ENCODE data around the gene CDC42. TPM values are rescaled to one million over a fixed set of nuclear protein-coding genes. Genes with fewer than 3 reads are reported as not detected.

CDC42 gene
- total RNA-seq, 1 donor from 2014 or later: 216 TPM

DNA sequence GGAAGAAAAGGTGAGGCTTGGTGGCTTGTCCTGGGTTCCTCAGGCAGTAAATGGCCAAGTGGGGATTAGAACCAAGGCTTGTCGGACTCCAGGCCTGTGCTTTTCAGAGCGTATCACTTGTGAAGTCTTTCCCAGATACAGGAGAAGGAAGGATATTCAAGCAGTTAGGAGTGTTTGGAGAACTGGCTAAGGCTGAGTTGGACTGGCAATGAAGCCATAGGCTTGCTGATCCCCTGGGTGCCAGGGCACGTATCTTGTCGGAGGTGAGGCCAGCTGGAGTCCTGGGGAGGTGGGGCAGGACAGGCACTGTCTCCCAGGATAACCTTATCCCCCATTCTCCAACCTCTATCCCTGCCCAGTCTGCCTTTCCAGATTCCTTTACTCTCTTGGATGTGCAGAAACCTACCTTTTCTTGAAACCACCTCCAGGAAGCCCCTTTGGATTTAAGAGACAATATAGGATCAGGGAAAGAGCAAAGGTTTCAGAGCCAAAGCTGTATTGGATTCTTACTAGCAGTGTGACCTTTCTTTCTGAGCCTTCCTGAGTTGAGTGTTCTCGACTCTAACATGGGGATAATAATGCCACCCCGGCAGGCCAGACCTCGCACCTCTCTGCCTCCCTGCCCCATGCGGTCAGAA, 72.2 kb downstream of the CDC42 start:
- Mint-ChIP-seq H3K4me3 (ENCODE audit: unreplicated experiment) (no peak overlapping the region), H3K4me1 (ENCODE audit: unreplicated experiment) (peaks cover 12% of the 10 kb centered on the region), H3K36me3 (ENCODE audit: unreplicated experiment) (peaks cover under 1% of the 10 kb centered on the region), H3K27ac (ENCODE audit: unreplicated experiment) (no peak overlapping the region), H3K27me3 (ENCODE audit: unreplicated experiment) (no peaks in the 10 kb centered on the region), H3K9me3 (ENCODE audit: unreplicated experiment) (no peaks in the 10 kb centered on the region)
- TF ChIP-seq, protein P1, sequence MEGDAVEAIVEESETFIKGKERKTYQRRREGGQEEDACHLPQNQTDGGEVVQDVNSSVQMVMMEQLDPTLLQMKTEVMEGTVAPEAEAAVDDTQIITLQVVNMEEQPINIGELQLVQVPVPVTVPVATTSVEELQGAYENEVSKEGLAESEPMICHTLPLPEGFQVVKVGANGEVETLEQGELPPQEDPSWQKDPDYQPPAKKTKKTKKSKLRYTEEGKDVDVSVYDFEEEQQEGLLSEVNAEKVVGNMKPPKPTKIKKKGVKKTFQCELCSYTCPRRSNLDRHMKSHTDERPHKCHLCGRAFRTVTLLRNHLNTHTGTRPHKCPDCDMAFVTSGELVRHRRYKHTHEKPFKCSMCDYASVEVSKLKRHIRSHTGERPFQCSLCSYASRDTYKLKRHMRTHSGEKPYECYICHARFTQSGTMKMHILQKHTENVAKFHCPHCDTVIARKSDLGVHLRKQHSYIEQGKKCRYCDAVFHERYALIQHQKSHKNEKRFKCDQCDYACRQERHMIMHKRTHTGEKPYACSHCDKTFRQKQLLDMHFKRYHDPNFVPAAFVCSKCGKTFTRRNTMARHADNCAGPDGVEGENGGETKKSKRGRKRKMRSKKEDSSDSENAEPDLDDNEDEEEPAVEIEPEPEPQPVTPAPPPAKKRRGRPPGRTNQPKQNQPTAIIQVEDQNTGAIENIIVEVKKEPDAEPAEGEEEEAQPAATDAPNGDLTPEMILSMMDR (IDR thresholded peaks at IDR 0.05): no peak
- no peak for DNase-seq (ENCODE audit: extremely low spot score, unreplicated experiment)

DNA sequence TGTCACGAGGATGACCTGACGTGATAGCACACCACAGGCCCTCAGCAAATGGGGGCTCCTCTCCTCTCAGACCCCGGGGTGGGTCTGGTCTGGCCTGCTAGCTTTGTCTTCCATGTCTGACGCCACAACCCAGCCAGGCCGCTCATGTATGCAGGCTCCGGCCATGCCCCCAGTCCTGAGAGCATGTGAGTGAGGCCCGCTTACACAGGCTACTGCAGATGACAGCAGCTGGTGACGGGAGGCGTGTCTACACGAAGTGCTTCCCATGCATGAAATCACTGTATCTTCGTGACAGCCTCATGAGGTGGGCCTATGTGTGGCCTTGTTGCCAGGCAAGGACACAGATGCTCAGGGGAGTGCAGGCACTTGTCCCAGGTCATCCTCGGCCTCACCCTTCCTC, 74.0 kb downstream of the CDC42 start:
- Mint-ChIP-seq H3K27me3 (ENCODE audit: unreplicated experiment) (no peaks in the 10 kb centered on the region), H3K9me3 (ENCODE audit: unreplicated experiment) (no peaks in the 10 kb centered on the region), H3K4me3 (ENCODE audit: unreplicated experiment) (no peak overlapping the region), H3K36me3 (ENCODE audit: unreplicated experiment) (no peaks in the 10 kb centered on the region), H3K27ac (ENCODE audit: unreplicated experiment) (no peak overlapping the region), H3K4me1 (ENCODE audit: unreplicated experiment) (peaks cover 10% of the 10 kb centered on the region)
- TF ChIP-seq, protein P1 (IDR thresholded peaks at IDR 0.05): no peak
- DNase-seq (ENCODE audit: extremely low spot score, unreplicated experiment): no peak

DNA sequence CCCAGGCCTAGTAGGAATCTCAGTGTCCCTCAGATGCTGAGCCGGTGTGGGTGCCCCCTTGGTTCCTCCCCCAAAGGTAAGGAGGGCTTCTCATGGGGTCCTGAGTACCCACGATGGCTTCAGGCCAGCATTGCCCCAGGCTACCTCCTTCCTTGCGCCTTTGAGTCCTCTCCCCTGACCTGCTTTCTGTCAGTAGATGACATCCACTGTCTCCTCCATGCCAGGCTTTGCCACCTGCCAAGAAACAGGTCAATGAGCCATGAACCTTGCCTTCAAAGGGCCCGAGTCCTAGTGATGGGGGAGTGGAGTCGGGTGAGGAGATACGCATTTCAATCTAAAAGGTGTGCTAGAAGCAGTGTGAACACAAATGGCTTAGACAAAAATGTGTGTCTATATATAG, 74.7 kb downstream of the CDC42 start:
- H3K4me3 Mint-ChIP-seq (ENCODE audit: unreplicated experiment): no peak overlapping the region
- H3K9me3 Mint-ChIP-seq (ENCODE audit: unreplicated experiment): no peaks in the 10 kb centered on the region
- no peak for DNase-seq (ENCODE audit: extremely low spot score, unreplicated experiment)
- no peak overlapping the region for H3K27ac Mint-ChIP-seq (ENCODE audit: unreplicated experiment)
- peaks cover 7% of the 10 kb centered on the region for H3K4me1 Mint-ChIP-seq (ENCODE audit: unreplicated experiment)
- no peaks in the 10 kb centered on the region for H3K36me3 Mint-ChIP-seq (ENCODE audit: unreplicated experiment)
- no peaks in the 10 kb centered on the region for H3K27me3 Mint-ChIP-seq (ENCODE audit: unreplicated experiment)
- TF ChIP-seq, protein P1 (IDR thresholded peaks at IDR 0.05): no peak

DNA sequence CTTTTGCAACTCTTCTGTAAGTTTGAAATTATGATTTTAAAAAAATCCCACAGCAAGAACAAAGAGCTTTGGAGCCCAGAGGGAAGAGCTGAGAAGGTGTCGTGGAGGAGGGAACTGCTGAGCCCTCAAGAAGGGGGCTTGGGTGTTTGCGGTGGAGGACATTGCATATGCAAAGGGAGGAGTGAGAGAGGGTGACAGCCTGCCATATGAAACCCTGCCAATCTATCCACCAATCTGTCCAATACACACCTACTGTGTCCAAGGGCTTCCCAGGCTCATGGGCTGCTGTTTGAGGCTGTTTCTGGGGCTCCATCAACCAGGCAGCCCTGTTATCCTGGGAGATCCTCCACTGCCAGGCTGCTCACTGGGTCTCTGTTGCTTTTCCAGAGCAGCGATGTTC, 75.2 kb downstream of the CDC42 start:
- Mint-ChIP-seq H3K36me3 (ENCODE audit: unreplicated experiment) (no peaks in the 10 kb centered on the region), H3K27me3 (ENCODE audit: unreplicated experiment) (no peaks in the 10 kb centered on the region), H3K4me1 (ENCODE audit: unreplicated experiment) (peaks cover 4% of the 10 kb centered on the region), H3K27ac (ENCODE audit: unreplicated experiment) (no peak overlapping the region), H3K9me3 (ENCODE audit: unreplicated experiment) (no peaks in the 10 kb centered on the region), H3K4me3 (ENCODE audit: unreplicated experiment) (no peak overlapping the region)
- DNase-seq (ENCODE audit: extremely low spot score, unreplicated experiment): no peak
- TF ChIP-seq, protein P1 (IDR thresholded peaks at IDR 0.05): no peak

DNA sequence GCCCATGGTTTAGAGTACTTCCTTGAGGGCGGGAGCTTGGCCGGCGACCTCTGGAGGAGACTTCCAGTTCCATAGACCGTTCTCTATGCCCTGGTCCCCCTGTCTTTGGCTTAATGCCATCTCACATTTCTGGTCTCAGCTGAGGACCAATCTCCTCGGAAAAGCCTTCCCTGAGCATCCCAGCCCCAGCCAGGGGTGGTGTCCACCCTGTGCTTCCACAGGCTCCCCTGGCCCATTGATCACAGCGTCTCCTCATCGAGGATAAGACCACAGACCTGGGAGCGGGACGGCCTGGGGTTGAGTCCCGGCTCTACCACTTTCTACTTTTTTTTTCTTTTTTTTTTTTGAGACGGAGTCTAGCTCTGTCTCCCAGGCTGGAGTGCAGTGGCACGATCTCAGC, 75.9 kb downstream of the CDC42 start:
- no peak for DNase-seq (ENCODE audit: extremely low spot score, unreplicated experiment)
- H3K27me3 Mint-ChIP-seq (ENCODE audit: unreplicated experiment): no peaks in the 10 kb centered on the region
- peaks cover 3% of the 10 kb centered on the region for H3K4me1 Mint-ChIP-seq (ENCODE audit: unreplicated experiment)
- H3K27ac Mint-ChIP-seq (ENCODE audit: unreplicated experiment): no peak overlapping the region
- TF ChIP-seq, protein P1 (IDR thresholded peaks at IDR 0.05): no peak
- no peaks in the 10 kb centered on the region for H3K36me3 Mint-ChIP-seq (ENCODE audit: unreplicated experiment)
- no peaks in the 10 kb centered on the region for H3K9me3 Mint-ChIP-seq (ENCODE audit: unreplicated experiment)
- H3K4me3 Mint-ChIP-seq (ENCODE audit: unreplicated experiment): no peak overlapping the region
